ENCODE measurements around the gene TSSK3. TPM values are rescaled to one million over a fixed set of nuclear protein-coding genes. Genes with fewer than 3 reads are reported as not detected.

TSSK3 gene
- total RNA-seq, 1 experiment from 2014 or later = 1.6 TPM

- Mint-ChIP-seq H3K27ac (no peak overlapping the region), H3K27me3 (ENCODE audit: low read depth) (peaks cover 39% of the 10 kb centered on the region), H3K36me3 (ENCODE audit: insufficient read depth in 1 of 3, low read depth in 3 of 3) (no peaks in the 10 kb centered on the region), H3K9me3 (no peaks in the 10 kb centered on the region), H3K4me3 (no peak overlapping the region), H3K4me1 (peaks cover 14 to 22% of the 10 kb centered on the region in 2 experiments)
- Histone ChIP-seq H3K23ac (ENCODE audit: insufficient read length, low read depth, low read length) (no peak overlapping the region), H3K4me1 (ENCODE audit: insufficient read depth, low read length) (no peaks in the 10 kb centered on the region), H3K79me2 (ENCODE audit: insufficient read depth, low read length) (no peaks in the 10 kb centered on the region), H3K4me2 (ENCODE audit: insufficient read depth, insufficient read length, low read length) (no peak overlapping the region), H3K79me1 (ENCODE audit: insufficient read depth, low read depth, low read length, poor library complexity, severe bottlenecking) (no peaks in the 10 kb centered on the region), H2BK12ac (ENCODE audit: insufficient read length, low read depth, low read length) (no peak overlapping the region), H2BK120ac (ENCODE audit: low read depth, low read length, poor library complexity, severe bottlenecking) (no peak overlapping the region), H3K9me3 (ENCODE audit: control insufficient read depth, low read depth, low read length) (no peaks in the 10 kb centered on the region), H4K8ac (replicated peaks; ENCODE audit: insufficient read length, low read depth, low read length) (no peak overlapping the region), H2AFZ (ENCODE audit: low read length) (no peak overlapping the region), H3K9ac (ENCODE audit: extremely low read depth, insufficient read length, low read length) (no peak overlapping the region), H4K20me1 (ENCODE audit: control insufficient read depth, insufficient read depth, insufficient read length) (no peaks in the 10 kb centered on the region), H2BK20ac (ENCODE audit: low read depth, low read length, poor library complexity, severe bottlenecking) (no peak overlapping the region), H3T11ph (ENCODE audit: low read length) (no peak overlapping the region), H2BK5ac (ENCODE audit: insufficient read length, low read length) (no peak overlapping the region), H2AK5ac (ENCODE audit: insufficient read length, low read length) (no peak overlapping the region), H3K4ac (ENCODE audit: low read depth, low read length) (no peak overlapping the region), H2BK15ac (ENCODE audit: low read depth, low read length) (no peak overlapping the region), H3K27ac (ENCODE audit: insufficient read length, low read depth, low read length) (no peak overlapping the region), H3K27me3 (ENCODE audit: insufficient read depth, low read length) (no peaks in the 10 kb centered on the region), H3K14ac (ENCODE audit: insufficient read depth, low read length) (no peak overlapping the region), H4K5ac (ENCODE audit: insufficient read length, low read depth, low read length) (no peak overlapping the region), H3K56ac (ENCODE audit: insufficient read length, low read depth, low read length) (no peak overlapping the region), H3K23me2 (ENCODE audit: insufficient read length, low read depth, low read length, poor library complexity, severe bottlenecking) (no peaks in the 10 kb centered on the region), H4K91ac (ENCODE audit: insufficient read length, low read depth, low read length) (no peak overlapping the region), H3K18ac (ENCODE audit: insufficient read length, low read depth, low read length) (no peak overlapping the region)
- no peak for DNase-seq
- no peak for TF ChIP-seq CTCF (conservative IDR thresholded peaks at IDR 0.05)
- WGBS (ENCODE audit: extremely low coverage, insufficient read length, low lambda C conversion rate) = no CpG with 5 or more reads among the region's 10 CpGs
These were observed 19.6 kb upstream of the TSSK3 start for GRCh38 chr1:32342704-32343103.

Measured in H9 (cell line).